Measurements from ENCODE around the gene EPM2A.
"Not testable (repeated sequence)": the region's sequence is repeated elsewhere in the genome, so short reads cannot be mapped to it uniquely, and the experiment has no call there.

The EPM2A gene

GRCh38 chr6:145728444-145729385 is 6.6 kb downstream of the EPM2A start:
- DNase-seq = no peak

- no peak for DNase-seq
Observed at GRCh38 chr6:145727817-145728388, 7.4 kb downstream of the EPM2A start.

GRCh38 chr6:145725570-145725969 is 9.8 kb downstream of the EPM2A start:
- DNase-seq = no peak

- no peak for DNase-seq
Observed at GRCh38 chr6:145723646-145724045, 11.7 kb downstream of the EPM2A start.

- DNase-seq = no peak
Observed at GRCh38 chr6:145722190-145722589, 13.1 kb downstream of the EPM2A start.

- no peak for DNase-seq
Observed at GRCh38 chr6:145721144-145721543, 14.2 kb downstream of the EPM2A start.

GRCh38 chr6:145715426-145715825 is 19.9 kb downstream of the EPM2A start:
- DNase-seq = no peak

- no peak for DNase-seq
Observed at GRCh38 chr6:145714731-145715130, 20.6 kb downstream of the EPM2A start.

- no peak for DNase-seq
Observed at GRCh38 chr6:145713773-145714172, 21.5 kb downstream of the EPM2A start.

- DNase-seq = no peak
Observed at GRCh38 chr6:145711372-145711771, 23.9 kb downstream of the EPM2A start.

- DNase-seq = no peak
Observed at GRCh38 chr6:145707397-145707796, 27.9 kb downstream of the EPM2A start.

- no peak for DNase-seq
Observed at GRCh38 chr6:145705561-145705960, 29.8 kb downstream of the EPM2A start.

GRCh38 chr6:145704143-145704781 is 31.1 kb downstream of the EPM2A start:
- no peak for DNase-seq

- no peak for DNase-seq
Observed at GRCh38 chr6:145699462-145699861, 35.9 kb downstream of the EPM2A start.

GRCh38 chr6:145697401-145697800 is 37.9 kb downstream of the EPM2A start:
- not testable (repeated sequence) for DNase-seq

- no peak for DNase-seq
Observed at GRCh38 chr6:145694083-145694737, 41.1 kb downstream of the EPM2A start.

GRCh38 chr6:145690969-145691368 is 44.4 kb downstream of the EPM2A start:
- no peak for DNase-seq

- no peak for DNase-seq
Observed at GRCh38 chr6:145689529-145689928, 45.8 kb downstream of the EPM2A start.

- no peak for DNase-seq
Observed at GRCh38 chr6:145688493-145688905, 46.8 kb downstream of the EPM2A start.

GRCh38 chr6:145685932-145686331 is 49.4 kb downstream of the EPM2A start:
- no peak for DNase-seq

GRCh38 chr6:145681965-145682364 is 53.4 kb downstream of the EPM2A start:
- DNase-seq = no peak

- no peak for DNase-seq
Observed at GRCh38 chr6:145673504-145673903, 61.8 kb downstream of the EPM2A start.

GRCh38 chr6:145670311-145670710 is 65.0 kb downstream of the EPM2A start:
- DNase-seq = no peak

Data from NCI-H2029 (cell line).